Neuronal stem cell (in vitro differentiated cells): Measurements from ENCODE around the gene SUSD3.
A peak's percentile ranks its signal among the peaks of the same experiment; 100 is the strongest.

ENCODE experiments used
- DNase-seq: peaks from one replicate; pipeline ENCODE4 v3.0.0-alpha.2; 2013; ENCODE audit warnings: low spot score
- H2AFZ ChIP-seq: one replicate; pipeline ENCODE4 v1.6.1; 2013; ENCODE audit warnings: mild to moderate bottlenecking, low read length, inconsistent platforms
- H2AK5ac ChIP-seq: 2 replicates; pipeline ENCODE4 v1.6.1; 2013; ENCODE audit warnings: low read depth, mild to moderate bottlenecking, inconsistent platforms, low read length, moderate library complexity, mixed read lengths
- H2BK120ac ChIP-seq: 2 replicates; pipeline ENCODE4 v1.6.1; 2013; ENCODE audit warnings: low read depth, mild to moderate bottlenecking, inconsistent platforms, low read length, moderate library complexity, mixed read lengths
- H2BK12ac ChIP-seq: one replicate; pipeline ENCODE4 v1.6.1; 2013; ENCODE audit warnings: low read length, inconsistent platforms
- H2BK15ac ChIP-seq: 2 replicates; pipeline ENCODE4 v1.6.1; 2013; ENCODE audit warnings: mild to moderate bottlenecking, low read length, inconsistent platforms, mixed read lengths
- H2BK5ac ChIP-seq: one replicate; pipeline ENCODE4 v1.6.1; 2013; ENCODE audit warnings: inconsistent platforms, mild to moderate bottlenecking, low read length, moderate library complexity
- H3K14ac ChIP-seq: one replicate; pipeline ENCODE4 v1.6.1; 2013; ENCODE audit warnings: low read length, inconsistent platforms
- H3K18ac ChIP-seq: 2 replicates; pipeline ENCODE4 v1.6.1; 2013; ENCODE audit warnings: low read length, inconsistent platforms
- H3K23ac ChIP-seq: 2 replicates; pipeline ENCODE4 v1.6.1; 2013; ENCODE audit warnings: low read depth, mild to moderate bottlenecking, mixed read lengths, low read length, inconsistent platforms; ENCODE audit not compliant: poor library complexity
- H3K27ac ChIP-seq: replicated peaks from 3 replicates; pipeline ENCODE4 v1.5.1; 2013; ENCODE audit warnings: low read length, inconsistent platforms
- H3K27me3 ChIP-seq, 3 experiments: 2 replicates each; pipeline ENCODE4 v1.6.1; 2013; ENCODE audit warnings: low read length in 3 of 3, mild to moderate bottlenecking in 2 of 3, inconsistent platforms in 1 of 3, low read depth in 1 of 3, mixed read lengths in 1 of 3, moderate library complexity in 1 of 3; ENCODE audit not compliant: control insufficient read depth in 3 of 3, insufficient read depth in 3 of 3
- H3K36me3 ChIP-seq, 2 donors: replicated peaks in 1 of 2; 2 replicates each; pipeline ENCODE4 v1.6.1; 2013; ENCODE audit warnings: low read length in 2 of 2; ENCODE audit not compliant: control insufficient read depth in 2 of 2, insufficient read depth in 2 of 2
- H3K4ac ChIP-seq: 2 replicates; pipeline ENCODE4 v1.6.1; 2013; ENCODE audit warnings: inconsistent platforms, mild to moderate bottlenecking, low read length, moderate library complexity
- H3K4me1 ChIP-seq, 2 donors: 1 replicate in 1 of 2; 2 replicates in 1 of 2; pipeline ENCODE4 v1.6.1; 2013; ENCODE audit warnings: low read length in 2 of 2, low read depth in 1 of 2; ENCODE audit not compliant: control insufficient read depth in 2 of 2, insufficient read depth in 1 of 2
- H3K4me2 ChIP-seq: one replicate; pipeline ENCODE4 v1.6.1; 2013; ENCODE audit warnings: mild to moderate bottlenecking, low read length, inconsistent platforms; ENCODE audit not compliant: insufficient read depth, poor library complexity, severe bottlenecking
- H3K4me3 ChIP-seq, 2 donors: 2 replicates each; pipeline ENCODE4 v1.5.1; 2013; ENCODE audit warnings: low read length in 2 of 2, mild to moderate bottlenecking in 2 of 2, inconsistent platforms in 1 of 2, moderate library complexity in 1 of 2
- H3K79me1 ChIP-seq: one replicate; pipeline ENCODE4 v1.6.1; 2013; ENCODE audit warnings: low read depth, mild to moderate bottlenecking, inconsistent platforms, low read length, moderate library complexity
- H3K9ac ChIP-seq: one replicate; pipeline ENCODE4 v1.6.1; 2013; ENCODE audit warnings: mild to moderate bottlenecking, low read depth, low read length, inconsistent platforms; ENCODE audit not compliant: poor library complexity
- H3K9me3 ChIP-seq, 2 donors: replicated peaks in 1 of 2; 2 replicates each; pipeline versions ENCODE3 to v1.6.1; 2013; ENCODE audit warnings: low read length in 2 of 2, mild to moderate bottlenecking in 2 of 2, inconsistent platforms in 1 of 2, low read depth in 1 of 2, mixed read lengths in 1 of 2, moderate library complexity in 1 of 2; ENCODE audit not compliant: control insufficient read depth in 2 of 2, insufficient read depth in 1 of 2
- H4K8ac ChIP-seq: one replicate; pipeline ENCODE4 v1.6.1; 2013; ENCODE audit warnings: low read depth, mild to moderate bottlenecking, inconsistent platforms, low read length, moderate library complexity
- H4K91ac ChIP-seq: one replicate; pipeline ENCODE4 v1.6.1; 2013; ENCODE audit warnings: low read length, low read depth, mild to moderate bottlenecking, inconsistent platforms; ENCODE audit not compliant: poor library complexity
- WGBS, 2 donors: extraction: QIAGEN DNeasy Blood & Tissue Kit; methylation state at CpG; one replicate each; pipeline ENCODE4 v1.1.7; 2013; ENCODE audit warnings: missing lambda C conversion rate in 2 of 2, mixed read lengths in 1 of 2; ENCODE audit not compliant: insufficient read length in 2 of 2, insufficient replicate concordance in 1 of 2; ENCODE audit errors: extremely low coverage in 2 of 2; 5-methylcytosine and 5-hydroxymethylcytosine counted together

SUSD3 gene

DNA sequence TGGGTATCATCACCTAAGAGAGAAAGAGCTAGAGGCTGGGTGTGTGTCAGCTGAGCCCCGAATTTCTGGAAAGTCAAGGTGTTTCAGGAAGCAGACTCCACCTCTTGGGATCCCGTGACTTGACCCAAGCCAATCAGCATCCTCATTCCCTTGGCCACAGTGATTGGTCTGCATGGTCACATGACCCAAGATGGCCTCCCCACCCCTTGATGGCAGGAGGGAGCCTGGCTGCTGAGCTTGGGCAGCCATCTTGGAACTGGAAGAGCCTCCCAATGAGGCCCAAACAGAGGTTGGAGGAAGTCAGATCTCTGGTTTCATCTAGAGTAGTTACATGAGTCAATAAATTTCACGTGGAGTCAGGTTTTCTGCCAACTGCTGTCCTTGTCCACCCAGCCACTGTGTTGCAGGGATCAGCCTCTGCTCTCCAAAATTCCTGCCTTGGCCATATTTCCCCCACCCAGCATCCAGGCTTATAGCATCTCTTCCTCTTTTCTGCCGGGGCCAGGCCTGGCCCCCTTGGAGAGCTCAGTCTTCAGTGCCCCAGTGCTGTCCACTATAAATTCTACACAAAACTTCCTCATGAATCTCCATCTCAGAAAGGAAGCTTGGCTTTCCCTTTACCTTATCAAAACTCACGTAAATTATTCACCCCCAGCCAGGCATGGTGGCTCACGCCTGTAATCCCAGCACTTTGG is 17.2 kb upstream of the SUSD3 start:
- WGBS, 2 donors: no CpG with 5 or more reads among the region's 6 CpGs
- no peaks in the 10 kb centered on the region for H3K9me3 ChIP-seq
- peaks cover 2% of the 10 kb centered on the region for H3K79me1 ChIP-seq
- no peak overlapping the region for H3K23ac ChIP-seq
- H4K91ac ChIP-seq: no peak overlapping the region
- no peak overlapping the region for H3K9ac ChIP-seq
- no peak overlapping the region for H3K4me2 ChIP-seq
- H3K27ac ChIP-seq: no peak overlapping the region
- H3K14ac ChIP-seq: no peak overlapping the region
- H2BK120ac ChIP-seq: no peak overlapping the region
- H2AFZ ChIP-seq: peak overlapping the region; percentile 58
- no peak overlapping the region for H3K4me3 ChIP-seq
- no peak overlapping the region for H2BK5ac ChIP-seq
- H3K18ac ChIP-seq: peak overlapping the region; percentile 51
- H2BK15ac ChIP-seq: peak overlapping the region; percentile 45
- DNase-seq: no peak
- no peaks in the 10 kb centered on the region for H3K36me3 ChIP-seq
- H4K8ac ChIP-seq: no peak overlapping the region
- H2BK12ac ChIP-seq: no peak overlapping the region
- H2AK5ac ChIP-seq: no peak overlapping the region
- H3K4me1 ChIP-seq: peaks cover 0 to 7% of the 10 kb centered on the region in 2 donors
- no peak overlapping the region for H3K4ac ChIP-seq
- H3K27me3 ChIP-seq: peaks cover 0 to 3% (median 0%) of the 10 kb centered on the region in 3 experiments

DNA sequence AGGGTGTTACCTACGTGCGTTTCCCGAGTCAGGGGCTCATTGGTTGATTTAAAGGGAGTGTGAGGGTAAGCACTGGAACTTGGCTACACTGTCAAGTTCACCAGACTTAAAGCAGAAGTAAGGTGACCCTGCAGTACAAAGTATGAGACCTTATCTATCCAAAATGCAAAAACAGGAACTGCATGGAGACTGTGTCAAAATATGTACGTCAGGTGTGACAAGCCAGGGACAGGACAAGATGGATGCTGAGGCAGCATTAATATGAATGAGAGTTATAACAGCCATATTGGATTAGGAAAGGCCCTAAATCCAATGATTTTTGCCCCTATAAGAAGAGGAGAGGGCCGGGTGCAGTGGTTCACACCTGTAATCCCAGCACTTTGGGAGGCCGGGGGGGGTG is 15.4 kb upstream of the SUSD3 start:
- Histone ChIP-seq H3K9ac (no peak overlapping the region), H4K8ac (no peak overlapping the region), H4K91ac (no peak overlapping the region), H3K36me3 (no peaks in the 10 kb centered on the region), H2BK5ac (no peak overlapping the region), H3K9me3 (no peaks in the 10 kb centered on the region), H2BK15ac (no peak overlapping the region), H3K27ac (no peak overlapping the region), H3K4me2 (no peak overlapping the region), H3K18ac (no peak overlapping the region), H3K4me3 (no peak overlapping the region), H3K4me1 (no peaks in the 10 kb centered on the region), H2BK120ac (no peak overlapping the region), H2AFZ (no peak overlapping the region), H3K79me1 (peaks cover 2% of the 10 kb centered on the region), H2BK12ac (no peak overlapping the region), H3K14ac (no peak overlapping the region), H3K23ac (no peak overlapping the region), H2AK5ac (no peak overlapping the region), H3K27me3 (no peaks in the 10 kb centered on the region), H3K4ac (no peak overlapping the region)
- no peak for DNase-seq
- no CpG with 5 or more reads among the region's 6 CpGs for WGBS, 2 donors

DNA sequence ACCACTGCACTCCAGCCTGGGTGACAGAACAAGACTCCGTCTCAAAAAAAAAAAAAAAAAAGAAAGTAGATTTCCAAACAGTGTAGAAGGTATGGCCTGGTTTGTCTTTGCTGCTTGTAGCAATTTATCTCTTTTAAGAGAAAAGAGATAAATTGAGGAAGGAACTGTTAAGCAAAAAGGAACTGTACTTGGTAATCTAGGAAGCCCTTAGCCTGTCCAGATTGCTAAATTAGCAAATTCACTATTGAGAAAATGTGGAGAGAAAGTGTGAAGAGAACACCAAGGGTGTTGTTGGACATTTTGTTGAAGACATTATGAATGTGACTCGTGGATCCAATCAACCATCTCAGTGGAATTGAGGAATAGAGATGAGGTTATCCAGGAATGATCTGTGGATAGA is 13.0 kb upstream of the SUSD3 start:
- H2BK5ac ChIP-seq: no peak overlapping the region
- H3K18ac ChIP-seq: no peak overlapping the region
- no peak overlapping the region for H2AFZ ChIP-seq
- H3K27ac ChIP-seq: no peak overlapping the region
- no peak overlapping the region for H3K14ac ChIP-seq
- no peak overlapping the region for H3K4ac ChIP-seq
- peaks cover 0 to 7% (median 0%) of the 10 kb centered on the region in 3 experiments for H3K27me3 ChIP-seq
- H3K4me1 ChIP-seq: no peaks in the 10 kb centered on the region
- H3K4me3 ChIP-seq: no peak overlapping the region
- H2AK5ac ChIP-seq: no peak overlapping the region
- H3K9me3 ChIP-seq: no peaks in the 10 kb centered on the region
- H2BK120ac ChIP-seq: no peak overlapping the region
- no peak overlapping the region for H4K91ac ChIP-seq
- no peak overlapping the region for H3K4me2 ChIP-seq
- no peak overlapping the region for H4K8ac ChIP-seq
- H3K23ac ChIP-seq: no peak overlapping the region
- no peak for DNase-seq
- H2BK12ac ChIP-seq: no peak overlapping the region
- no peaks in the 10 kb centered on the region for H3K36me3 ChIP-seq
- no CpG with 5 or more reads among the region's 2 CpGs for WGBS, 2 donors
- no peaks in the 10 kb centered on the region for H3K79me1 ChIP-seq
- H2BK15ac ChIP-seq: no peak overlapping the region
- no peak overlapping the region for H3K9ac ChIP-seq

DNA sequence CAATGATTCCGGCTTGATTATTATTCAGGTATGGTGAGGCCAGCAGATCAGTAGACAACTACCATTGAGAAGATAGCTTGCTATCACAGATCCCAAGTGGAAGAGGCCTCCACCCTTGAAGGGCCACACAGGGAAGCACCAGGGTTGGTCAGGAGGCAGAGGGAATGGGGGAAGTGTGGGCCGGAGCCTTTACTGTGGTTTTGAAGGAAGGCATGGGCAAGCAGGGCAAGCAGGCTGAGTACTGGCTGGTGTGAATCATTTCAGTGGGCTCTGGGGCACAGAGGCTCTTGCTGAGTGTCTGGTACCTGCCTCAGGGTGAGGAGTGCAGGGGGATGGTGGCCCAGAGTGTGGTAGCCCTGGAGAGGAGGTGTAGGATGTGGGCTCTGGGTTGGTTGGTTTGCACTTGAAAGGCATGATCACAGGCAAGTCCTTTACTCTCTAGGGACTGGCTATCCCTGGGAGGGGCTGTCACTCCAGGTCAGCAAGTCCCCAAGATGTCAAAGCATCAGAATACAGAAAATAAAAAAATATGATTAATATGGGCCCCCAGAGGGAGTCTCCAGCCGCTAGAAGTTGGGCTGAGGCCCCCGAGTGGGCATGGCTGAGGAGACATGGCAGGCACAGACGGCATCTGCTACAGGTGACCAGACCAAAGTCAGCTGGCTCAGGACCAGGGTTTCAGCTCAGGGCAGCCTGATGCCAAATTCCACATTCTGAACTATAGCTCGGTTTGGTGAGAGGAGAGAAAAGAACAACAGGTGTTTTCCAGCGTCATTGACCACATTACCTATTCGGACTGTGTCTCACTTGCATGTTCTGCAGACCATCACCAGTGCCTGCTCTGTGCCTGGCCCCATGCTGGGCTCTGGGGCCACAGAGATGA is 9.7 kb upstream of the SUSD3 start:
- no peak overlapping the region for H4K8ac ChIP-seq
- DNase-seq: no peak
- no peak overlapping the region for H2BK15ac ChIP-seq
- H2BK12ac ChIP-seq: no peak overlapping the region
- H4K91ac ChIP-seq: no peak overlapping the region
- no peaks in the 10 kb centered on the region for H3K9me3 ChIP-seq
- no peak overlapping the region for H2BK5ac ChIP-seq
- no peak overlapping the region for H3K14ac ChIP-seq
- peaks cover 0 to 7% of the 10 kb centered on the region in 2 donors for H3K4me1 ChIP-seq
- no peak overlapping the region for H2AFZ ChIP-seq
- H3K27ac ChIP-seq: no peak overlapping the region
- H3K4me2 ChIP-seq: no peak overlapping the region
- no peak overlapping the region for H3K9ac ChIP-seq
- no CpG with 5 or more reads among the region's 8 CpGs for WGBS, 2 donors
- no peak overlapping the region for H2BK120ac ChIP-seq
- H3K79me1 ChIP-seq: no peaks in the 10 kb centered on the region
- no peak overlapping the region for H3K4me3 ChIP-seq
- peaks cover 0 to 17% (median 0%) of the 10 kb centered on the region in 3 experiments for H3K27me3 ChIP-seq
- peak overlapping the region; percentile 56 for H2AK5ac ChIP-seq
- no peaks in the 10 kb centered on the region for H3K36me3 ChIP-seq
- H3K23ac ChIP-seq: no peak overlapping the region
- H3K18ac ChIP-seq: no peak overlapping the region
- H3K4ac ChIP-seq: no peak overlapping the region
